ENCODE measurements around the gene BNC2. TPM values are rescaled to one million over a fixed set of nuclear protein-coding genes. Genes with fewer than 3 reads are reported as not detected.

The BNC2 gene
- total RNA-seq, 6 experiments from 2014 or later = 19.0 to 28.7 (median 25.4) TPM

DNA sequence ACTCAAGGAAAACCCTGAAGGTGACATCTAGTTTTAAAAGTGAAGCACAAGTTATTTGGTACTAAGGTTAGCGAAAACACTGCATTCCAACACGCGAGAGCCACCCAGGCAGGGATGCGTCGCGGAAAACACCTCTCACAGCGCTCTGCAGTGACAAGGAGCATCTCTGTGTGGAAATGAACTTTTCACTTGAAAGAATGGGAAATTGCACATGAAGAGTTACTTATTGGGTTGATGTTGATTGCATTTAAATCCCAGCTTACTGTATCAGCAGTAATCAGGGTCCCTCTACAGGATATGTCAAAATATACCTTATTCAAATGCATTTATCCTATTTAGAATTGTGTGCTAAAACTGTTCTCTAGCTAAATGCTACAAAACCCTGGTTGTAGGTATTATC is 144.4 kb downstream of the BNC2 start:
- H3K9me3 Mint-ChIP-seq = no peaks in the 10 kb centered on the region
- H3K27me3 Mint-ChIP-seq (ENCODE audit: insufficient read depth) = no peaks in the 10 kb centered on the region; the same call in 1 of the 2 replicates
- DNase-seq = peak; percentile 39
- TF ChIP-seq, protein P1, sequence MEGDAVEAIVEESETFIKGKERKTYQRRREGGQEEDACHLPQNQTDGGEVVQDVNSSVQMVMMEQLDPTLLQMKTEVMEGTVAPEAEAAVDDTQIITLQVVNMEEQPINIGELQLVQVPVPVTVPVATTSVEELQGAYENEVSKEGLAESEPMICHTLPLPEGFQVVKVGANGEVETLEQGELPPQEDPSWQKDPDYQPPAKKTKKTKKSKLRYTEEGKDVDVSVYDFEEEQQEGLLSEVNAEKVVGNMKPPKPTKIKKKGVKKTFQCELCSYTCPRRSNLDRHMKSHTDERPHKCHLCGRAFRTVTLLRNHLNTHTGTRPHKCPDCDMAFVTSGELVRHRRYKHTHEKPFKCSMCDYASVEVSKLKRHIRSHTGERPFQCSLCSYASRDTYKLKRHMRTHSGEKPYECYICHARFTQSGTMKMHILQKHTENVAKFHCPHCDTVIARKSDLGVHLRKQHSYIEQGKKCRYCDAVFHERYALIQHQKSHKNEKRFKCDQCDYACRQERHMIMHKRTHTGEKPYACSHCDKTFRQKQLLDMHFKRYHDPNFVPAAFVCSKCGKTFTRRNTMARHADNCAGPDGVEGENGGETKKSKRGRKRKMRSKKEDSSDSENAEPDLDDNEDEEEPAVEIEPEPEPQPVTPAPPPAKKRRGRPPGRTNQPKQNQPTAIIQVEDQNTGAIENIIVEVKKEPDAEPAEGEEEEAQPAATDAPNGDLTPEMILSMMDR (IDR thresholded peaks at IDR 0.05) = peak; percentile 60
- peak overlapping the region; percentile 98 for H3K4me3 Mint-ChIP-seq
- no peaks in the 10 kb centered on the region for H3K36me3 Mint-ChIP-seq (ENCODE audit: low read depth)
- H3K27ac Mint-ChIP-seq = peak overlapping the region; percentile 86
- H3K4me1 Mint-ChIP-seq (ENCODE audit: low read depth) = peaks cover 76% of the 10 kb centered on the region

DNA sequence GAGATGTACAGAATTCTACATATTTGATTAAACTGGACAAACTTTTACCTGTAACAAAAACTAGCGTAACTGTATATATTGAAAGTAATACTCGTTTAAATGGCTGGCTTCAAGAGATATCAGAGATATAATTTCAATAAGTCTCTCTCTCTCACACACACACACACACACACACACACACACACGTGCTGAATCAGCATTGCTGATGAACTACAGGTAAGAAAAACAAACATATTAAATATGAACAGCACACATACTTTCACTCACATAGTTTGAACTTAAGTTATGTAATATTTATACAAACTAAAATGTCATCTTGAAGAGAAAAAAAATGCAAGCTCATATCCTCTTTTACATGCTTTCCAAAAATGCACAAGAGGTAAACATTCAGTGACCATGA is 145.4 kb downstream of the BNC2 start:
- Mint-ChIP-seq H3K4me3 (no peak overlapping the region), H3K27ac (peak overlapping the region; percentile 14; the same call in 1 of the 2 replicates), H3K4me1 (ENCODE audit: low read depth) (peaks cover 86% of the 10 kb centered on the region), H3K36me3 (ENCODE audit: low read depth) (no peaks in the 10 kb centered on the region), H3K27me3 (ENCODE audit: insufficient read depth) (no peaks in the 10 kb centered on the region; the same call in 1 of the 2 replicates), H3K9me3 (no peaks in the 10 kb centered on the region)
- TF ChIP-seq, protein P1 (IDR thresholded peaks at IDR 0.05) = no peak
- no peak for DNase-seq

DNA sequence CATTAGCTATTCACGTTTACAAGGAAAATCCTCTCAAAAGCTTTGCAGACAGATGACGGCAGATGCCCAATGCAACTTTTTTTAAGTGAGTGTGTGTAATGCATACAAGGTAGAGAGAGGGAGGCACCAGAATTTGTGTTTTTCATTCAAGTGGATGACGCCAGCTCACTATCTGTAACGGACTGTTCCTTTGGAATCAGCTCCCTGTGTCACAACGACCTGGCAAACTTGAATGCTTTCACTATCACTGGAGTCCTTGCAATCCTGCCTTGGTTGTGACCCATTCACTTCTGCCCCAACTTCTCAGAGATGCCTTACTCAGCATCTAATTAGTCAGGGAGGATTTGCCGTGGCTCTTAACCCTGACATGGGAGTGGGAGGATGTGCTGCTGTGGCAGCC is 148.5 kb downstream of the BNC2 start:
- Mint-ChIP-seq H3K4me1 (ENCODE audit: low read depth) (peaks cover 86% of the 10 kb centered on the region), H3K27ac (peak overlapping the region; percentile 70; the same call in 1 of the 2 replicates), H3K9me3 (no peaks in the 10 kb centered on the region), H3K27me3 (ENCODE audit: insufficient read depth) (no peaks in the 10 kb centered on the region; the same call in 1 of the 2 replicates), H3K36me3 (ENCODE audit: low read depth) (peaks cover 2% of the 10 kb centered on the region; the same call in 1 of the 2 replicates), H3K4me3 (peak overlapping the region; percentile 75; the same call in 1 of the 2 replicates)
- no peak for DNase-seq
- TF ChIP-seq, protein P1 (IDR thresholded peaks at IDR 0.05) = no peak

DNA sequence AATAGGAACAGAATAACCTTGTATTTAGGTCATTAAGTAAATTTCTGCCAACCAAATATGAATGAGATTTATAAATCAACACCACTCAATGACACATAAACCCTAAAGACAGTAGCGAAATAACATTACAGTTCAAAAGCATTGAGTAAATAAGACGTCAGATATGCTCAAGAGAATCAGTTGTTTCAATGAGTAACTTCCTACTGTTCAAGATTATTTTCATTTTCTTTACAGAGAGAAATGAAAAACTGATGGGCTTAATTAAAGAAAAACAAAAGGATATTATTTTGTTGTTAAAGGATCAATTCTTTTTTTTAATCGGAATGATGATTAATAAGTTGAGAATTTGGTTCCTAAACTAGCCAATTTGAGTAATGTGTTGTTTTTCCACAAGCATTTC is 150.1 kb downstream of the BNC2 start:
- Mint-ChIP-seq H3K4me1 (ENCODE audit: low read depth) (peaks cover 82% of the 10 kb centered on the region), H3K27me3 (ENCODE audit: insufficient read depth) (no peaks in the 10 kb centered on the region), H3K9me3 (no peaks in the 10 kb centered on the region), H3K36me3 (ENCODE audit: low read depth) (peaks cover 4% of the 10 kb centered on the region; the same call in 1 of the 2 replicates), H3K27ac (peak overlapping the region; percentile 49; the same call in 1 of the 2 replicates), H3K4me3 (peak overlapping the region; percentile 31; the same call in 1 of the 2 replicates)
- no peak for DNase-seq
- TF ChIP-seq, protein P1 (IDR thresholded peaks at IDR 0.05) = no peak

DNA sequence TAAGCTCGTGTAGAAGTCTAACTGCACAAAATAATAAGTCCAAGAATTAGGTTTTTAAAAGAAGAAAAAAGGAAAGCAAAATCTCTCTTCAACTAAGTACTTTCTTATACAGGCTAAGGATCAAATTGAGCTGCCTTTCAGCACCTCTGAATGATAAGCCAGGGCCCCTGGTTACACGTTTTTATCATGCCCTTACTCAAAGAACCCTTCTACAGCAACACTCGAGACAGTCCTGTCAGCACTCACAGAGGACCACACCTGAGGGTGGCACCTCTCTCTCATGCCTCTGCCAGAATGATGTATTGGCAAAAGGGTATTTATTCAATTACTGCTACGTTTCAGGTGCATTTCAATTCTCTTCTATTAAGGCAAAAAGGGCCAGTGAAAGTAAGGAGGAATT is 150.5 kb downstream of the BNC2 start:
- H3K4me3 Mint-ChIP-seq = no peak overlapping the region
- H3K9me3 Mint-ChIP-seq = no peaks in the 10 kb centered on the region
- TF ChIP-seq, protein P1 (IDR thresholded peaks at IDR 0.05) = no peak
- DNase-seq = no peak
- peak overlapping the region; percentile 49; the same call in 1 of the 2 replicates for H3K27ac Mint-ChIP-seq
- H3K27me3 Mint-ChIP-seq (ENCODE audit: insufficient read depth) = no peaks in the 10 kb centered on the region
- H3K4me1 Mint-ChIP-seq (ENCODE audit: low read depth) = peaks cover 80% of the 10 kb centered on the region
- peaks cover 4% of the 10 kb centered on the region; the same call in 1 of the 2 replicates for H3K36me3 Mint-ChIP-seq (ENCODE audit: low read depth)
